Measurements from ENCODE around the gene USP11. TPM values are rescaled to one million over a fixed set of nuclear protein-coding genes. Genes with fewer than 3 reads are reported as not detected.

Gene USP11
- total and polyA plus RNA-seq, 2 donors (not counting 1 experiment from before 2014, with no cell fraction given), result 63.4 to 136 TPM

GRCh38 chrX:47191331-47191730 lies 41.5 kb upstream of the USP11 start:
- CTCF ChIA-PET, result interaction anchor here (2.4 to 3.8 kb wide), 2 partner anchors 192 to 332 kb away, joined by 22 to 23 read pairs; no protein-coding TSS in a partner anchor
- Histone ChIP-seq H3K9ac (ENCODE audit: low read length) (peak overlapping the region; percentile 82), H3K9me3 (ENCODE audit: control extremely low read depth in 1 of 3, control insufficient read depth in 2 of 3, insufficient read depth in 1 of 3, low read length in 2 of 3) (no peaks in the 10 kb centered on the region), H3K36me3 (replicated peaks in 1 of 2; ENCODE audit: control extremely low read depth in 1 of 2, control insufficient read depth in 1 of 2, extremely low read depth in 1 of 2, insufficient read depth in 2 of 2, low read length in 1 of 2) (peaks cover 0 to 6% of the 10 kb centered on the region in 2 experiments), H3K4me2 (replicated peaks; ENCODE audit: low read depth, low read length, poor library complexity, severe bottlenecking) (peak overlapping the region; percentile 90), H3K27me3 (replicated peaks in 1 of 4; ENCODE audit: control extremely low read depth in 1 of 4, control insufficient read depth in 3 of 4, insufficient read depth in 4 of 4, low read length in 3 of 4) (no peaks in the 10 kb centered on the region), H4K20me1 (ENCODE audit: control insufficient read depth, insufficient read depth, low read length, poor library complexity, severe bottlenecking) (peaks cover under 1% of the 10 kb centered on the region), H3K4me3 (ENCODE audit: control extremely low read depth in 1 of 5, extremely low read depth in 1 of 5, insufficient read depth in 1 of 5, low read depth in 2 of 5, low read length in 4 of 5) (peak overlapping the region; percentile 44 to 80 (median 66)), H3K4me1 (ENCODE audit: control insufficient read depth in 2 of 2, insufficient read depth in 2 of 2, low read length in 2 of 2) (peaks cover 33 to 47% of the 10 kb centered on the region in 2 donors), H2AFZ (ENCODE audit: insufficient read depth, low read depth, low read length, poor library complexity, severe bottlenecking) (peak overlapping the region; percentile 80), H3K27ac (ENCODE audit: low read length in 2 of 2) (peak overlapping the region; percentile 78 to 84), H3K79me2 (ENCODE audit: control insufficient read depth, insufficient read depth, low read length) (peaks cover 31% of the 10 kb centered on the region)
- Mint-ChIP-seq H3K27ac (peak overlapping the region; percentile 88), H3K27me3 (no peaks in the 10 kb centered on the region), H3K4me3 (peak overlapping the region; percentile 91), H3K9me3 (ENCODE audit: insufficient read depth) (no peaks in the 10 kb centered on the region), H3K4me1 (peaks cover 47% of the 10 kb centered on the region)
- ATAC-seq (ENCODE audit: low read depth) (peak; percentile 5), DNase-seq (peak; percentile 65)
- TF ChIP-seq EZH2 (IDR thresholded peaks at IDR 0.05; ENCODE audit: borderline replicate concordance, insufficient read depth, low read depth, low read length, poor library complexity, severe bottlenecking) (no peak), CTCF (IDR thresholded peaks at IDR 0.05) (no peak)
- intact Hi-C loops (cut with micrococcal nuclease), result loop anchor here (5.0 kb wide), 2 partner anchors 121 to 461 kb away; partner anchors contain the start of gene ELK1
- 0% methylated on average over 12 of the region's 26 CpGs for WGBS (ENCODE audit: insufficient coverage)
- POLR2A ChIA-PET, result interaction anchor here (0.6 to 1.6 kb wide), 6 partner anchors 27 to 370 kb away, joined by 3 to 11 read pairs (median 4); partner anchors contain the start of genes ARAF, CDK16 and USP11

GRCh38 chrX:47191806-47192401 lies 40.9 kb upstream of the USP11 start:
- Histone ChIP-seq H3K9me3 (ENCODE audit: control extremely low read depth in 1 of 3, control insufficient read depth in 2 of 3, insufficient read depth in 1 of 3, low read length in 2 of 3) (no peaks in the 10 kb centered on the region), H3K4me2 (replicated peaks; ENCODE audit: low read depth, low read length, poor library complexity, severe bottlenecking) (peak overlapping the region; percentile 90), H3K79me2 (ENCODE audit: control insufficient read depth, insufficient read depth, low read length) (peaks cover 37% of the 10 kb centered on the region), H4K20me1 (ENCODE audit: control insufficient read depth, insufficient read depth, low read length, poor library complexity, severe bottlenecking) (peaks cover 7% of the 10 kb centered on the region), H3K36me3 (replicated peaks in 1 of 2; ENCODE audit: control extremely low read depth in 1 of 2, control insufficient read depth in 1 of 2, extremely low read depth in 1 of 2, insufficient read depth in 2 of 2, low read length in 1 of 2) (peaks cover 0 to 6% of the 10 kb centered on the region in 2 experiments), H2AFZ (ENCODE audit: insufficient read depth, low read depth, low read length, poor library complexity, severe bottlenecking) (peak overlapping the region; percentile 80), H3K4me3 (ENCODE audit: control extremely low read depth in 1 of 5, extremely low read depth in 1 of 5, insufficient read depth in 1 of 5, low read depth in 2 of 5, low read length in 4 of 5) (peak overlapping the region in 4 of 5 experiments; percentile 64 to 80 (median 71)), H3K27me3 (replicated peaks in 1 of 4; ENCODE audit: control extremely low read depth in 1 of 4, control insufficient read depth in 3 of 4, insufficient read depth in 4 of 4, low read length in 3 of 4) (no peaks in the 10 kb centered on the region), H3K27ac (ENCODE audit: low read length in 2 of 2) (peak overlapping the region; percentile 78 to 84), H3K9ac (ENCODE audit: low read length) (peak overlapping the region; percentile 82), H3K4me1 (ENCODE audit: control insufficient read depth in 2 of 2, insufficient read depth in 2 of 2, low read length in 2 of 2) (peaks cover 38 to 53% of the 10 kb centered on the region in 2 donors)
- Mint-ChIP-seq H3K4me1 (peaks cover 53% of the 10 kb centered on the region), H3K27me3 (no peaks in the 10 kb centered on the region), H3K27ac (peak overlapping the region; percentile 88), H3K4me3 (peak overlapping the region; percentile 91), H3K9me3 (ENCODE audit: insufficient read depth) (no peaks in the 10 kb centered on the region)
- ATAC-seq (ENCODE audit: low read depth) (no peak), DNase-seq (peak; percentile 37)
- WGBS (ENCODE audit: insufficient coverage), result no CpG with 5 or more reads among the region's 16 CpGs
- ChIA-PET POLR2A (interaction anchor here (0.6 to 1.6 kb wide), 4 partner anchors 26 to 370 kb away, joined by 4 to 11 read pairs (median 4); partner anchors contain the start of genes ARAF and CDK16), CTCF (interaction anchor here (2.4 to 3.8 kb wide), 2 partner anchors 192 to 331 kb away, joined by 22 to 23 read pairs; no protein-coding TSS in a partner anchor)
- TF ChIP-seq CTCF (IDR thresholded peaks at IDR 0.05) (no peak), EZH2 (IDR thresholded peaks at IDR 0.05; ENCODE audit: borderline replicate concordance, insufficient read depth, low read depth, low read length, poor library complexity, severe bottlenecking) (no peak)
- intact Hi-C loops (cut with micrococcal nuclease), result loop anchor here (5.0 kb wide), 2 partner anchors 120 to 460 kb away; partner anchors contain the start of gene ELK1

Measured in B cell (primary cell).